Head of caudate nucleus (tissue), 42 donors: ENCODE measurements around the gene ARHGEF9.
A peak's percentile ranks its signal among the peaks of the same experiment; 100 is the strongest.
"Not testable (repeated sequence)": the region's sequence is repeated elsewhere in the genome, so short reads cannot be mapped to it uniquely, and the experiment has no call there.

Experiments used
- DNase-seq, 42 donors: peaks; one replicate each; pipeline versions ENCODE4 v3.0.0 to v3.0.0-alpha.2; 2020 to 2021; ENCODE audit warnings: mixed read lengths in 7 of 42
- intact Hi-C: fragments of 100-400 bp; cut with DNase I; formaldehyde crosslinking; loops from one replicate; pipeline ENCODE4 v1.15.0; 2022

The ARHGEF9 gene

DNA sequence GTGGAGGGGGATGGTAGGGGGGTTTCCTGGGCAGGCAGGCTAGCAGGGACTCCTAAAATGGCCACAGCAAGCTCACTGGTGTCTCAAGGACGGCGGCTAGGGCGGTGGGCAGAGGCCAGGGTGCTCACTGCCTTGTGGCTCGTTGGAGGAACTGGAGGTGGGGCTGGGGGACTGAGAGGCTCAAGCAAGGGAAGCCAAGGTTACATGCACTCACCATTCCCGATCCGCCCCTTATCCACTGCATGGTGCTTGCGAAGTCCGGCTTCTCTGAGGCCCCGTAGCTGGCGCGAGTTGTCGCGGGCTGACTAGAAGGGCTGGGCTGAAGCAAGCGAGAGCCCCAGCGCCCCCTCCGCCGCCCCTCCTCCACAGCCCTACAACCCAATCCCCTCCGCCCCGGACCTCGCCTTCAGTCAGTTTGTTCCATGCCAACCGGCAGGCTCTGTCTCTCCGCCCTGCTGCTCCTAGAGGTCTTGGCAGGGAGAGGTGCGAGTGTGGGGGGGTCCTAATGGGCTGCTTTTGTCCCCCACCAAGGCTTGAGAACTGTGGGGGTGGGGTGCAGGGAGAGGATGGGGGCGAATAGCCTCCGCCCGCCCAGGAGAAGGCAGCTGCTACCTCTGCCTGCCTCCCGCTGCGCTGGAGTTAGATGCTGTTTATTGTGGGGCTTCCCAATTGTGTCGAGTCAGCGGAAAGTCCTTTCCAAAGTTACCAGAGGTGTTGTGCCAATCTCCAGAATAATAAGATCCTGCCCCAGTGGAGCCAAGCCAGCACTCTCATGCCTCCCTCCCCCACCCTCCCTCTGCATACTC lies at the start of gene ARHGEF9:
ARHGEF9 (minus strand) TSS at position 313 of the 806 bp plus-strand sequence; CDS start at position 244, 69 bp downstream.
- DNase-seq = peak in 36 of 42 donors; percentile 2 to 54 (median 21)
- intact Hi-C loops = no loop called here

DNA sequence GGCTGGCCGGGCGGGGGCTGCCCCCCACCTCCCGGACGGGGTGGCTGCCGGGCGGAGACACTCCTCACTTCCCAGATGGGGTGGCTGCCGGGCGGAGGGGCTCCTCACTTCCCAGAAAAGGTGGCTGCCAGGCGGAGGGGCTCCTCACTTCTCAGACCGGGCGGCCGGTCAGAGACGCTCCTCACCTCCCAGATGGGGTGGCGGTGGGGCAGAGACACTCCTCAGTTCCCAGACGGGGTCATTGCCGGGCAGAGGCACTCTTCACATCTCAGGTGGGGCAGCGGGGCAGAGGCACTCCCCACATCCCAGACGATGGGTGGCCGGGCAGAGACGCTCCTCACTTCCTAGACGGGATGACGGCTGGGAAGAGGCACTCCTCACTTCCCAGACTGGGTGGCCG lies 40.4 kb upstream of the ARHGEF9 start:
- DNase-seq, intact Hi-C loops: not testable (repeated sequence)

DNA sequence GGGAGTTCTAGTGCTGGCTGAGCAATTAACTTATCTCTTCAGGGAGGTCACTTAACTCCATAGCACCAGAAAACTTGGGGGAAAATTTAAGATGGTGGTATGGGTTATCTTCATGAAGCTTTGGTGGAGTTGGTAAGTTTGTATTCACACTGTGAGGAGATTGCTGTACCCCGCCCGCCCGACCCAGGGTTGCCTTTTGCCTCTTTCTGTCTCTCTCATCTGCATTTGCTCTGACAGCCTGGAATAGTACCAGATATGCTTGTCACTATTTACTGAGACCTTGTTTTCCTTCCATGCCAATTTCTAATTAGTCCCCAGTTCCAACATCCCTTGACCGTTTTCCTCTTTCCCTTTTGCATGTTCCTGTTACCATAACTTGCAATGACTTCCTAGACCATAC lies 33.1 kb upstream of the ARHGEF9 start:
- intact Hi-C loops = no loop called here
- no peak for DNase-seq

DNA sequence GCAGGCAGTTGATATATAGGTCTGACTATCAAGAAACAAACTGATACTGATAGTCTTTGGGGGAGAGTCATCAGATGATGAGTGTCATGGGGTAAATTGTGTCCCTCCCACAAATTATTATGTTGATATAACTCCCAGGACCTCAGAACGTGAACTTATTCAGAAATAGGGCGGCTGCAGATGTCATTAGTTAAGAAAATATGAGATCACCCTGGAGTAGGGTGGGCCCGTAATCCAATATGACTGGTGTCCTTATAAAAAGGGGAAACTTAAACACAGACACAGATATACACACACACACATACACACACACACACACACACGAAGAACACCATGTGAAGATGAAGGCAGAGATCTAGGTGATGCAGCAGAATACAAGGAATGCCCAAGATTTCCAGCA lies 32.7 kb upstream of the ARHGEF9 start:
- no peak for DNase-seq
- intact Hi-C loops = no loop called here

DNA sequence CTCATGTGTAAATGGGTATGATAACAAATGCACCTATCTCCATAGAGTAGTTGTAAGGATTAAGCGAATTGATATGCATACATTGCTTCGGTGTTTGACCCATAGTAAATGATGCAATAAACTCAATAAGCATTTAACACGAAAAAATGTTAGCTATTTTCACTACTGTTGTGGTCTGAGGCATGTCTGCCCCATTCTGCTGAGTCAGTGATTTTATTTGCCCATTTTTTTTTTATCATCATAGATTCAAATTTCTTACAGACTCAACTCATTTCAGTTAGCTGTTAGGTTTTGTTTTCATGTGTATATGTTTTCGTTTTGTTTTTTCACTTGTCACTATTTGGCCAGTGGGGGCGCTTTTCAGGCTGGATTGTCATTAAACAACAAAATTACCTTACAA lies 27.8 kb upstream of the ARHGEF9 start:
- no peak for DNase-seq
- intact Hi-C loops = no loop called here

DNA sequence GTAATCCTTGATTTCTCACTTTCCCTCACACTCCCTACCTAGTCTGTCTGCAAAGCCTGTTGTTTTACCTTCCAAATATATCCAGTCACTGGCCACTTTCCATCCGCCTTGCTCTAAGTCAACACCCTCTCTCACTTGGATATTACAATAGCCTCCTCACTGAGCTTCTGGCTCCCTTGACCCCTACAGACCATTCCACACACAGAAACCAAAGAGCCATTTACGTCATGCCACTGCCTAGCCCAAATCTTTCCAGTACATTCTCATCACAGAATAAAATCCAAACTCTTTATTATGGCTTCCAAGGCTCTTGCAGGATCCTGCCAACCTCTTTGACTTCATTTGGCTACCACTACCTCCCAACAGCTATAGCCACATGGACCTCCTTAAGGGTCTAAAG lies 25.7 kb upstream of the ARHGEF9 start:
- intact Hi-C loops = no loop called here
- DNase-seq = no peak

DNA sequence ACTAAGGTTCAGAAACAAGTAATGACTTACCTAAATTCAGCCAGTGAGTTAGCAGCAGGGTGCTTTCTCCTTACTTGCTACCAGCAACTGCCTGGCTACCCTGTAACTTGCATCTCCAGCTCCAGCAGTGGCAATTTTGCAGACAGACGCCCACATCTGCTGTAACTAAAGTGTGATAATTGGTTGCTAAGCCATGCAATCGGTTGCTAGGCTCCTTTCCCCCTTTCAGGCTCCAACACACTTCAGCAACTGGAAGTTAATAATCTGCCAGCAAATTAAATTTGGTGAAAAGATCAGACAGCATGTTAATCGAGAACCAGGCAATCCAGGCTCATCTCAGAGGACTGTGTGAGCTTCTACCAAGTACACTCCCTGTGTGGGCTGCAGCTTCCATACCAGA lies 24.2 kb upstream of the ARHGEF9 start:
- DNase-seq = peak in 38 of 42 donors; percentile 3 to 87 (median 42)

DNA sequence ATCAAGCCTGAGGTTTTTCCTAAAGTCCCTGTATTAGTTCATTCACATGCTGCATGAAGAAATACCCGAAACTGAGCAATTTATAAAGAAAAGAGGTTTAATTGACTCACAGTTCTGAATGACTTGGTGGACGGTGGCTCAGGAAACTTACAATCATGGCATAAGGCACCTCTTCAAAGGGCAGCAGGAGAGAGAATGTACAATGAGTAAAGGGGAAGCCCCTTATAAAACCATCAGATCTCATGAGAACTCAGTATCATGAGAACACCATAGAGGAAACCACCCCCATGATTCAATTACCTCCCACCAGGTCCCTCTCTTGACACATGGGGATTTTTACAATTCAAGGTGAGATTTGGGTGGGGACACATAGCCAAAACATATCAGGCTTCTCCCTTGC lies 10.4 kb upstream of the ARHGEF9 start:
- intact Hi-C loops = not testable (repeated sequence)

More for the DNA sequence above, 24.2 kb upstream of the ARHGEF9 start:
- intact Hi-C loops = no loop called here

DNA sequence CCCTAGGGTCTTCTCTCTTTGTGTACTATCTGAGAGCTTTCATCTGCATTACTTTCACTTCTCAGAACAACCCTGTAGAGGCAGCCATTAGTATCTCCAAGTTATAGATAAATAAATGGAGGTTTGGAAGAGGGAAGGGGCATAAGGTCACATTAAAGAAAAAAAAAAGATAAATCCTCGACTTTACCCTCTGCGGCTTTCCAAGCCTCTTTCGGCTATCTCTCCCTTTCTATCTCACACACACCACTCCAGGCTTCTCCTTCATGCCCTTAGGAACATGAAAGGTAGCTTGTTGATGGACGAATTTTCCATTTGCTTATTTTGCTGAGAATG lies 660 bp upstream of the ARHGEF9 start:
- intact Hi-C loops = no loop called here
- no peak for DNase-seq

More for the DNA sequence above, 10.4 kb upstream of the ARHGEF9 start:
- not testable (repeated sequence) for DNase-seq

DNA sequence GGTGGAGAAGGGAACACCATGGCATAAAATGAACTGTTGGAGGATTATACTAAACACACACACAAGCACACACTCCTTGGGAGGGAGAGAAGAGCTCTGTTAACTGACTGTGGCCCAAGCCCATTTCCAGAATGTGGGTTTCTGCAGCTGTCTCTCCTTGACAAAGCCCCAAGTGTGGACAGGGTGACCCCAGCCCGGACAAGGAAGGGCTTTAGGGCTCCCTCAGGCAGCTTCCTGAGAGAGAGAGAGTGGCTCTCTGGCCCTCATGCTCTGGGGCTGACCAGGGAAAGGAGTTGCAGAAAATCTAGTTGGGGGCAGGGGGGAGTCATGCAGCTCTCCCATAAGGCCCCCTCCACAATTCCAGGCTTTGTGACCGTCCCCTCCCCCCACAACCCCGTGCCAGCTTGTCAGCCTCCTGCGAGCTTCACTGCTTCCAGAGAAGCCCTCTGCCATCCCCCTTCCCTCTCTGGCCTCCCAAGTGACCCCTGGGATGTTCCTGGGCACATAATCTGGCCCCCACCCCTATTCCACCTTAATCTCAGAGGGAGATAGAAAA lies 590 bp downstream of the ARHGEF9 start:
- DNase-seq = peak in 10 of 42 donors; percentile 1 to 32 (median 8)
- intact Hi-C loops = no loop called here

DNA sequence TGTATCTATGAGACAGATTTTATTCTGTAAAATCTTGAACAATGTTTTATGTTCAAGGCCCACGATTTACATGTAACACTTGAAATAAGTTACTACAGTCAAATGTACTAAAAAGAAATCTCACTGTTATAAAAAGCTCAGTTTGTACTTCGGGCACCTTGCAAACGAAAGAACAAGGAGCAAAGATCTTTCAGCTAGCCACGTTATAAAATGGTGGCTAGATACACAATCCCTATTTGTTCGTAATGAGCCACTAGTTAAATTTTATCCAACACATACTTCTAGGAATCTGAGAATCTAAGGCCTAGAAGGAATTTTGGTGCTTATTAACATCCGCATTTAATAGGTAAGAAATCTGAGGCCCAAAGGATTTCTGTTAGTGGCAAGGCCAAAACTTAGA lies 2.5 kb downstream of the ARHGEF9 start:
- intact Hi-C loops = no loop called here
- DNase-seq = no peak

DNA sequence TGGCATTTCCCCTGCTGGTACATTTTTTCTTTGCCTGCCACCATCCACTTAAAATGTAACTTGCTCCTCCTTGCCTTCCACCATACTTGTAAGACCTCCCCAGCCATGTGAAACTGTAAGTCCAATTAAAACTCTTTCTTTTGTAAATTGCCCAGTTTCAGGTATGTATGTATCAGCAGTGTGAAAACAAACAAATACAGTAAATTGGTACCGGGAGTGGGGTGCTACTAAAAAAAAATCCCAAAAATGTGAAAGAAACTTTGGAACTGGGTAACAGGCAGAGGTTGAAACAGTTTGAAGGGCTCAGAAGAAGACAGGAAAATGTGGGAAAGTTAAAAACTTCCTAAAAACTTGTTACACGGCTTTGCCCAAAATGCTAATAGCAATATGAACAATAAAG lies 16.3 kb downstream of the ARHGEF9 start:
- no peak for DNase-seq
- intact Hi-C loops = no loop called here

DNA sequence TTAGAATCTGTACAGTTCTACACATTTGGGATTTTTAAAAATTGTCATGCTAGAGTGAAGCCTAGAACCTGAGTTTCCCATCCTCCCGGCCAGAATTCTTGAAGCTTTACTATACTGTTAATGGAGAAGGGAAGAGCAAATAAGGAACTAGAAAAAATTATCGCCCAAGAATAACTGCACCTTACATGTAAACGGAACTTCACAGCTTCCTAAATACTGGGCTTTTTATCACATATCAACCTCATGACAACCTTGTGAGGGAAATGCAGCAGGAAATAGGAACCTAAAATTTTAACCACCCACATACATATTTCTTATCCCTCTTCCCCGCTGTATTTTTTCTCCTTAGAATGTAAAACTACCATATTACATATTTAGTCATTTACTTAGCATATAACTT lies 19.3 kb downstream of the ARHGEF9 start:
- intact Hi-C loops = no loop called here

DNA sequence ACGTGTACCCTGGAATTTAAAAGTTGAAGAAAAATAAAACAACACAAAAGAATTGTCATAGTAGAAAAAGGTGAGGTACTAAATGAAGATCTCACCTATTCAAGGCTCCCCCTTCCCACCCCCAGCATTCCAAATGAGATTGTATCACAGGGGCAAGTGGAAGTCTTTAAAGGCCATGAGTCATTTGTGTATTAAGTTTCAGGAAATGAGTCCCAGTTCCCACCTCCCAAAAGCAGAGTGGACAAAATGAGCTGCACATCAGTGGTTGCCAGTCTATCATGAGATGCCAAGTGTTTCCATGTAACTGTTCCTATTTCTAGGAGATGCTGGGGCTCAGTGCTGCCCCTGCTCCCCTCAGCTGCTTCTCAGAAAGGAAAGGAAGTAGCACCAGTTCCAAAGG lies 20.1 kb downstream of the ARHGEF9 start:
- no peak for DNase-seq
- intact Hi-C loops = no loop called here

More for the DNA sequence above, 19.3 kb downstream of the ARHGEF9 start:
- no peak for DNase-seq

DNA sequence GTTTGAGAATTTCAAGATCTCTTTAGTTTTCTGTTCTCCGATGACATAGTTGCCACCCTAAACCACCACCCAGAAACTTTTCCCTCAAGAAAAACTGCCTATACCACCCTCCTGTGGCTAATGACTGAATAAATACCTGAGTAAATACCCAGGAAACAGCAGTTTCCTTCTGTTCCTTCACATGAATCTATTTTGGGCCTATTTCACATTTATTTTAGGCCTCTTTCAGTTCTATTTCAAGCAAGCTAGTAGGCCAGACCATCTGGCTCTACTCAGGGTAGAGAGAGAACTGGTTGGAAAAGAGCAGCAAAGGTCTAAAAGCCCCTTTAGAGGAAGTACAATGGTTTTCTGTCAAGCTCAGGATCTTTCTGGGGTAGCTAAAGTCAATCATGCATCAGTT lies 23.4 kb downstream of the ARHGEF9 start:
- DNase-seq = no peak
- intact Hi-C loops = no loop called here

DNA sequence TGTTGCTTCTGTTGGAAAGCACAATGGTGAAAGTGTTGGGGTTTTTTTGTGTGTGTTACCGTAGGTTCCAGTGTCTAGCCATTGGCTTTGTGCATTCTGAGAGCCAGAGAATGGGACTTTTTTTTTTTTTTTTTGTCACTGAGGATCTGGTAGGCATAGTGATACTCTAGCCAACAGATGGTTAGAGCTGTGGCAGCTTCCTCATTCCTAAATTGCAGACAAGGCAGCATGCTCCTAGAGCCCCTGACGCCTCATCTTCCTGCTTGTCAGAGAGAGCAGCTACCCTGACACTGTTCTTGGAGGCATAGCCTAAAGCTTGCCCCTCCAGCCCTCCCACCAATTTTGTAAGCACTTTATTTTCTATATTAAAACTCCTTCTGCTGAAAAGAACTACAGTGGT lies 27.0 kb downstream of the ARHGEF9 start:
- intact Hi-C loops = no loop called here
- DNase-seq = no peak

DNA sequence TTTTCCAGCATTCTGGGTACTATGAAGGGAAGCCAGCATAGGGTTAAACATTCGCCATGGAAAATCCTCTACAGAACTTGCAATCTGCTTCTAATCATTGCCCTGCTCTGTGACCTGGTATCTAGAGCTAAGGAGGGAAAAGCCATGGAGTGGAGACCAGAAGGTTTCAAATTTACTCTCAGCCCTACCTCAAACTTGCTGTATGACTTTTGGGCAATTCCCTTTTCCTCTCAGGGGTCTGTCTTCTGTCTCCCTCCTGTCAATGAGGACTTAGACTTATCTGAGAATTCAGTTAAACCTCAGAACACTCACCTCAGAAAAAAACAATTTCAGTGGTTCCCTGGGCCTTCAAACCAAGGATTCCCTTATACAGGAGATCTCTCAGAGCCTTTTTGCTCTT lies 29.1 kb downstream of the ARHGEF9 start:
- no peak for DNase-seq
- intact Hi-C loops = no loop called here

DNA sequence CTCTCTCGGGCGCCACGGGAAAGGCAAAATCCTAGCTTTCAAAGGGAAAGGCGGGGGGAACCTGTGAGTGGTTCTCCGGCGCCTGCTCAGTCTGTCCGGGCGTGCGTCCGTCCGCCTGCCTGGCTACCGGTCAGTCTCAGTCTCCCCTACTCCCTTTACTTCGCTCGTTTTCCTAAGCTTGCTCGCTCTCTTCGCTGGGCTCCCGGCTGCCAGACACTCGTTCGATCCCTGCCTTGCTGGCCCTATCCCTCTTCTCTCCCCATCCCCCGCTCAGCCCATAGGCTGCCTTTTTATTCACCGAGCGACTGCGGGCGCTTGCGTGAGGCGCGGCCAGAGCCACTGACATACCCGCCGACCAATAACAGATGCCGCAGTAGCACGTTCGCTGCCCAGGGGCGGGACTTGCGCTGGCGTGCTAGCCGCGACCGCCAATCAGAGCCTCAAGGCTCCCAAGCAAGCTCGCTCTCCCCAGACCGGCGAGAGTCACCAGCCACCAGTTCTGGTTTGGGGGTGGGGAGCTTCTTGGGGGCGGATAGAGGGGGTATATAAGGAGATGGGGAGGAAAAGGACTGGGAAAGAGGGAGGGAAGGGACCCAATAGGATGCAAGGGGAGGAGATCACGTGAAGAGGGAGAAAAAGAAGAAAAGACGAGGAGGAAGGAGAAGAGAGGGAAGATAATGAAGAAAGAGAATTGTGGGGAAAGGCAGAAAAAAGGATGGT lies 30.0 kb downstream of the ARHGEF9 start:
- peak; percentile 84 to 97 (median 93) for DNase-seq
- intact Hi-C loops = no loop called here

DNA sequence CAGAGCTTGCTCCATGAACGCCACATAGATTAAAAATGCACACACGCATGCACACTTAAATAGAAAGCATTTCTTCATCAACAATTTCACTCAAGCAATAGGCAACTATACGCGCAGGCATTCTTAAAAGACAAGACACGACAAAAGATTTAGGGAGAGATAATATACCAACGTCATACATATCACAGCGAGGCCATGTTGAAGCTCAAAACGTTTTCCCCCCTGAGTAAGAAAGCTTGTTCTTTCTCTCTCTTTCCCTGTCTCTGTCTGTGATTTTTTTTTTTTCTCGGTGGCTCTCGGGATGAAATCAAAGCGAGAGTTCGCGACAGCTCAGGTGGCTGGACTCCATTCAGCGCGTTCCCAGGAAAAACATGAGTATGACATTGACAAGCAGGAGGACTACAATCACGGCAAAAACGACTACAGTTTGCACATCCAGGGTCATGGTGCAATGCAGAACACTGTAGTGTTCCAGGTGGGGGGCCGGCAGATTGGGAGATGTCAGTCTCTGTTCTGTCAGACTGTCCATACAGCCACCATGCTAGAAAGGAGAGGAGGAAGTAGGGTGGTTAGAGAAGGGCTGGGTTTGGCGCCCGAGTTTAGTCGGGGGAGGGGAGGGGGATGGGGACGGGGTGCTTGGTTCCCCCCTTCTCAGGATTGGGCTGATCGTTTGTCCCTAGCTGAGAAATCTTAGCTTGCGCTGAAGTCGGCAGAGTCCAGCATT lies 30.7 kb downstream of the ARHGEF9 start:
- intact Hi-C loops = no loop called here
- peak in 10 of 42 donors; percentile 9 to 41 (median 26) for DNase-seq

DNA sequence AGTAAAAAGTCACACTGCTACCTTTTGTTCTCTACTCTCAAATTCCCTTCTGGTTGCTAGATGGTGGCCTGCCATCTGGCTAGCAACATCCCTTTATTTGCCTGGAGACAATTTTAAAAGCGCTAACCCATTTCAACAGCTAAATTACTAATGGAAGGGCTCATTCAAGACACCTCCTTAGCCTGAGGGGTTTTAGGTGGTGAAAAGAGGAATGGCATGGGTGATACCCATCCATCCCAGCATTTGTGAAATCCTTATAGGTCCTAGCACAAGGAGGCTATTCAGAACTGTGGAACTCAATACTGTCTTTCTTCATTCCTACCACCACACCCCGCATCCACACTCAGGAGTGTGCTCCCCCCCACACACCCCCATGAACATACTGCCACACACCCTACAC lies 33.5 kb downstream of the ARHGEF9 start:
- intact Hi-C loops = no loop called here

More for the DNA sequence above, 33.5 kb downstream of the ARHGEF9 start:
- DNase-seq = peak in 7 of 42 donors; percentile 10 to 32 (median 14)
